NCI-H1417 treated with DMSO at 0.1 percent for 48 hours (cell line): ENCODE data around the gene RPL18.
"Not testable (repeated sequence)": the region's sequence is repeated elsewhere in the genome, so short reads cannot be mapped to it uniquely, and the experiment has no call there.

Experiments used
- DNase-seq: peaks from one replicate; lab custom pipeline; 2025; lab: John Stamatoyannopoulos, UW

The RPL18 gene

GRCh38 chr19:48588670-48589401 lies 30.1 kb downstream of the RPL18 start:
- DNase-seq, result peak; percentile 21

- DNase-seq, result no peak
Measured at GRCh38 chr19:48587387-48587786, 31.6 kb downstream of the RPL18 start.

DNA sequence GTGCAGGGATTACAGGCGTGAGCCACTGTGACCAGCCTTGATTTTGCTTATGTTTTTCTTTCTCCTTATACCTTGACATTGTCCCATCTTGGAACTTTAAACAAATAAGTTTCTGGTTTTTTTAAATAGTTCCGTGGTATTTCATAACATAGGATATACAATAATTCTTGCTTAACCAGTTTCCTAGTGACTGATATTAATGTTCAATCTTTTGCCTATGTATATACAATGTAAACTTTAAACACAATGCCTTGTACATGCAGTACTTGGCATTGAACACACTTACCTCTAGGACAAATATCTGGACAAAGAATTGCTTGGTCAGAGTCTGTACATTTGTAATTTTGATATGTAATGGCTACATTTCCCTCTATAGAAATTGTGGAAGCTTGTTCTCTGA lies 36.8 kb downstream of the RPL18 start:
- DNase-seq, result no peak

DNA sequence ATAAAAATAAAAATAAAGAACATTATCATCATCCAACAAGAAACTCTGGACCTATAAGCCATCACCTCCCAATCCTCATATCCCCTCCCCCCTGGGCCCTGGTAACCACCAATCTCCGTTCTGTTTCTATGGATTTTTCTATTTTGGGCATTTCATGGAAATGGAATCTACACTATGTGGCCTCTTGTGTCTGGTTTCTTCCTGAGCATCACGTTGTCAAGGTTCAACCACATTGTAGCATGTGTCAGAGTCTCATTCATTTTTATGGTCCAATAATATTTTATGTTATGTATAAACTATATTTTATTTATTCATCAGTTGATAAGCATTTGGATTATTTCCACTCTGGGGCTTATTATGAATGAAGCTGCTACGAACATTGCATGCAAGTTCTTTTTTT lies 40.1 kb downstream of the RPL18 start:
- DNase-seq, result no peak

DNA sequence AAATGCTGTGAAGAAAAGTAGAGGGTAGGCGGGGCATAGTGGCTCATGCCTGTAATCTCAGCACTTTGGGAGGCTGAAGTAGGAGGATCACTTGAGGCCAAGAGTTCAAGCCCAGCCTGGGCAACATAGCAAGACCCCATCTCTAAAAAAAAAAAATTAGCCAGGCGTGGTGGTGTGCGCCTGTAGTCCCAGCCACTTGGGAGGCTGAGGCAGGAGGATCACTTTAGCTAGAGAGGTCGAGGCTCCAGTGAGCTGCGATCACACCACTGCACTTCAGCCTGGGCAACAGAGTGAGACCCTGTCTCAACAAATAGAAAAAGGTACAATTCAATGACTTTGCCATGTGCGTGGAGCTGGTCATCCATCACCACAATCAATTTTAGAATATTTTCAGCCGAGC lies 41.1 kb downstream of the RPL18 start:
- DNase-seq, result not testable (repeated sequence)

DNA sequence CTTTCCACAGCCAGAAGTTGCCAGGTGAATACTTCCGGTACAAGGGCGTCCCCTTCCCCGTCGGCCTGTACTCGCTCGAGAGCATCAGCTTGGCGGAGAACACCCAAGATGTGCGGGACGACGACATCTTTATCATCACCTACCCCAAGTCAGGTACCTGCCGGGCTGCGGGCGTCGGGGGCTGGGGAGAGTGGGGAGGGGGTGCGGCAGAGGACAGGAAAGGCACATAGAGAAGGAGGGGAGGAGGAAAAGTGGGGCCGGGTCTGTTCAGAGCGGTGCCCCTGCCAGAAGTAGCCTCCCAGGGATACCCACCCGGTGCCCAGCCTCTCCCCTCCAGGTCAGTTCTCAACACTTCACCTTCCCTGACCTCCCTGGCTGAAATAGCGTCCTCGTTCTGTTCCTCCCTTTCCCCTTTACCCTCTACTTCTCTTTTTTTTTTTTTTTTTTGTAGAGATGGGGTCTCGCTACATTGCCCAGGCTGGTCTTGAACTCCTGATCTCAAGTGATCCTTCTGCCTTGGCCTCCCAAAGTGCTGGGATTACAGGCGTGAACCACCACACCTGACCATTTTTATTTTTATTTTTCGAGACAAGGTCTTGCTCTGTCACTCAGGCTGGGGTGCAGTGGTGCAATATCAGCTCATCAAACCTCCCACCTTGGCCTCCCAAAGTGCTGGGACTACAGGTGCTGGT lies 42.9 kb downstream of the RPL18 start:
- no peak for DNase-seq

GRCh38 chr19:48573163-48573505 lies 45.8 kb downstream of the RPL18 start:
- DNase-seq, result no peak

DNA sequence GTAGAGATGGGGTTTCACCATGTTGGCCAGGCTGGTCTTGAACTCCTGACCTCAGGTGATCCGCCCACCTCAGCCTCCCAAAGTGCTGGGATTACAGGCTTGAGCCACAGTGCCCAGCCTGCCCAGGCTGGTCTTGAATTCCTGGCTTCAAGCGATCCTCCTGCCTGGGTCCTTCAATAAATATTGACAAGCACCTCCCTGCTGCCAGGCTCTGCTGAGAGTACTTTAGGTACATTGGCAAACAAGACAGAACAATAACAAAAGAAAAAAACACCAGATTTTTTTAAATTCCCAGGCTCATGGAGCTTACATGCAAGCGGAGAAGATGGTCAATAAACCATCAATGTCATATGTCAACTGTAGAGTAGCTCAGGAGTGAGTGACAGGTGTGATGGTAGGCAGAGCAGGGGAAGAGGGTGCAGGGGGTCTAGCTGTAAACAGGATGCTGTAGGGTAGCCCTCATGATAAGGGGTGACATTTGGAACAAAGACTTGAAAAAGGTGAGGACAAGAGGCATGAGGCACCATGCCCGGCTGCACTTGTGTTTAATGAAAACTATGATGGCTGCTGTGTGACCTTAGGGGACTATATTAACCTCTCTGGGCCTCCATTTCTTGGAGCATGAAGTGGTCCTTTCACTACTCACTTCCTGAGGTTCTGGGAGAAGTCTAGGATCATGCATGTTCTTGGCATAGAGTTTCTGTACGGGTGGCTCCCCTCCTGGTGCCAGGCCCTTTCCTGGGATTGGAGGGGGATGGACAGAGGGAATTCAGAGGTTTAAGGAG lies 47.4 kb downstream of the RPL18 start:
- DNase-seq, result no peak

- no peak for DNase-seq
Measured at GRCh38 chr19:48569814-48570213, 49.2 kb downstream of the RPL18 start.

DNA sequence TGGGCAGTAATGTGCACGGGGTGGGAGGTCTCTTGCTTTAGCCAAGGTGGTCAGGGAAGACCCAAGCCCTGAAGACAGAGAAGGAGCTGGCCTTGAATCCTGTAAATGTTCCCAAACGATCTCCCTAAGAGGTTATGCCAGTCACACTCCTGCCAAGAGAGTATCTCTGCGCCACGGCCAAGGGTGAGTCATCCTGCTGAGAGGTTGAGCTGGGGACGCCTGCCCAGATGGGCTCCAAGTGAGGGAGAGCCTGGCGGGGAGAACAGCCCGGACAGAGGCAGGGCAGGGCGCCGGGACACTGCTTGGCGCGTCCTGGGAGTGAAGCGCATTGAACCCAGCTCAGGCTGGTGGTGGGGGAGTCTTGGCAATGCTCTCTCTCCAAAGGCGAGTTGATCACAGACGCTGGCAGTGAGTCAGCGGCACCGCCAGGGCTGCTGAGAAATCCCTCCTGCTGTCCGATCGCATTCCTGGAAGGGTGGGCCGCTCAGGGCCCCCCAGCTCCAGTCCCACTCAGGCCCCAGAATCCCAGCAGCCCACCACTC lies 50.6 kb downstream of the RPL18 start:
- DNase-seq, result no peak
